Measurements from ENCODE around the gene IL15. TPM values are rescaled to one million over a fixed set of nuclear protein-coding genes. Genes with fewer than 3 reads are reported as not detected.
A peak's percentile ranks its signal among the peaks of the same experiment; 100 is the strongest.
"Not testable (repeated sequence)": the region's sequence is repeated elsewhere in the genome, so short reads cannot be mapped to it uniquely, and the experiment has no call there.

IL15 gene, protein sequence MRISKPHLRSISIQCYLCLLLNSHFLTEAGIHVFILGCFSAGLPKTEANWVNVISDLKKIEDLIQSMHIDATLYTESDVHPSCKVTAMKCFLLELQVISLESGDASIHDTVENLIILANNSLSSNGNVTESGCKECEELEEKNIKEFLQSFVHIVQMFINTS
- total RNA-seq (ENCODE audit: insufficient read depth, low replicate concordance), result 7.2 TPM

DNA sequence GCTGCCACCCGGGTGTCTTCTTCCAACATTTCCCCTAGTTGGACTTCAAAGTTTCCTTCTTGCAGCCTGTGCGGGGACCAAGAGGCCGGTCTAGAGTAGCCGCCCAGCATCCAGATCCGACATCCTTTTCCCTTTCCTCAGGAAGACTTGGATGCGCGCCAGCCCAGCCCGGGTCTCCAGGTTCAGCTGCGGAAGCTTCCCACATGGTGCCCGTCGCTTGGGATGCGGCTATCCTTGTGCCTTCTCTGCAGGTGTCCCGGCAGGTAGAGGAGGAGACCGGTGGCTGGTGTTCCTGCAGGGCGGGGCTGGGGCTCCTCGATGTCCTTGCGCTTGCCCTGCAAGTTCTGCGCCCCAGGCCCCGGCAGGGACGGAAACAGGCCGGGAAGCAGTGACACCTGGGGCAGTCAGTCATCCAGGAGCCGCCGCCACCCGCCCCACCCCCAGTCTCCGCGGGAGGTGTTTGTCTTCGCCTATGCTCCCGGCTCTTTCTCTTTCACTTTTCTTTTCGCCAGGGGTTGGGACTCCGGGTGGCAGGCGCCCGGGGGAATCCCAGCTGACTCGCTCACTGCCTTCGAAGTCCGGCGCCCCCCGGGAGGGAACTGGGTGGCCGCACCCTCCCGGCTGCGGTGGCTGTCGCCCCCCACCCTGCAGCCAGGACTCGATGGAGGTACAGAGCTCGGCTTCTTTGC, at the start of gene IL15:
IL15 (plus strand) TSS at position 502 of the 689 bp plus-strand sequence. CDS start 82,882 bp downstream, outside the sequence.
- DNase-seq (ENCODE audit: low spot score), result peak; percentile 25

DNA sequence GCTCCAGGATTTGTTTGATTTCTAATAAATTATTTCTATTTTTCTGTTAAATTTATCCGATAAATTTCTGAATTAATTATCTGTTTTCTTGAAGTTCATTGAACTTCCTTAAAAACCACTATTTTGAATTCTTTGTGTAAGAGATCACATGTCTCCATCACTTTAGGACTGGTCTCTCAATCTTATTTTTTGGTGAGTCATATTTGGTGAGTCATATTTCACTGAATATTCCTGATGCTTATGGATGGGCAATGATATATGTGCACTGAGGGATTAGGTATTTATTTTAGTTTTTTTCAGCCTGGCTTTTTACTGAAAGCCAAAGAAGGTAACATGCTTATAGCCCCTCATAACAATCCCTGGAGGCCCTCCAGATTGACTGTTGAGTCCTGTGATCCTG, 48.5 kb upstream of the IL15 start:
- DNase-seq (ENCODE audit: low spot score), result no peak

DNA sequence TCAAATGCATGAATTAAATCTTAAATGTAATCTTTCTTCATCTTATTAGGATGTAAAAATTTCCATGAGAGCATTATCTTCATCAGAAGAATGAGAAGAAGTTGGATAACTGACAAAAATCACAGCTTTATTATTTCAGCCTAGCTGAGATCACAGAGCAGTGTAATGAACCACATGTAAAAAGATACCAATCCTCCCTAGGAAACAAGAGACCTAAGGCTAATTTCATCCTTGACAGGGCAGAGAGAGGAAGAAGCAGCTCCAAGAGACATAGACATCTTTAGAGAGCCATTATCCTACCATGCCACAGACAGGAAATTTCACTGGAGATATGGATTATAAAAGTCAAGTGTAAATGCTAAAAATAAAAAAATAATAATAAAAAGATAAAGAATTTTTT, 40.9 kb upstream of the IL15 start:
- no peak for DNase-seq (ENCODE audit: low spot score)

DNA sequence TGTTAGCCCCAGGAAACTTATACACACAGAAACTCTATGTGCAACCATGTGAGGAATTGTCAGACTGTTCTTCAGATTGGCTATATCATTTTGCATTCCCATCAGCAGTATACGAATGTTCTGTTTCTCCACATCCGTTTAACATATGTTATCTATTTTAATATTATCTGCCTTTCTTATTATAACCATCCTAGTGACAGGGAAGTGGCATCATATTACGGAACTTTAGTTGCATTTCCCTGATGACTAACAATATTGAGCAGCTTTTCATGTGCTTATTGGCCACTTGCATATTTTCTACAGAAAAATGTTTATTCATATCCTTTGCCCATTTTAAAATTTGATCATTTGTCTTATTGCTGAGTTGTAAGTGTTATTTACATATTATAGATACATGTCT, 36.5 kb upstream of the IL15 start:
- no peak for DNase-seq (ENCODE audit: low spot score)

DNA sequence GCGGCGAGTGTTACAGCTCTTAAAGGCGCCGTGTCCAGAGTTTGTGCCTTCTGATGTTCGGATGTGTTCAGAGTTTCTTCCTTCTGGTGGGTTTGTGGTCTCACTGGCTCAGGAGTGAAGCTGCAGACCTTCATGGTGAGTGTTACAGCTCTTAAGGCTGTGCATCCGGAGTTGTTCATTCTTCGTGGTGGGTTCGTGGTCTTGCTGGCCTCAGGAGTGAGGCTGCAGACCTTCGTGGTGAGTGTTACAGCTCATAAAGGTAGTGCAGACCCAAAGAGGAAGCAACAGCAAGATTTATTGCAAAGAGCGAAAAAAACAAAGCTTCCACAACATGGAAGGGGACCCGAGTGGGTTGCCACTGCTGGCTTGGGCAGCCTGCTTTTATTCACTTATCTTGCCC, 31.7 kb upstream of the IL15 start:
- DNase-seq (ENCODE audit: low spot score), result not testable (repeated sequence)

DNA sequence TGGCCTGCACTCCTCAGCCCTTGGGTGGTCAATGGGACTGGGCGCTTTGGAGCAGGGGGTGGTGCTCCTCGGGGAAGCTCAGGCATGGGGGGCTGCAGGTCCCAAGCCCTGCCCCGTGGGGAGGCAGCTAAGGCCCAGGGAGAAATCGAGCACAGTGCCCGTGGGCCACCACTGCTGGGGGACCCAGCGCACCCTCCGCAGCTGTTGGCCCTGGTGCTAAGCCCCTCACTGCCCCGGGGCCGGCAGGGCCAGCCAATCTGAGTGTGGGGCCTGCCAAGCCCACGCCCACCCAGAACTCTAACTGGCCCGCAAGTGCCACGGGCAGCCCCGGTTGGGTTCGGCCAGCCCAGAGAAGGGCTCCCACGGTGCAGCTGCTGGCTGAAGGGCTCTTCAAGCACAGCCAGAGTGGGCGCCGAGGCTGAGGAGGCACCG, 30.9 kb upstream of the IL15 start:
- DNase-seq (ENCODE audit: low spot score), result no peak

DNA sequence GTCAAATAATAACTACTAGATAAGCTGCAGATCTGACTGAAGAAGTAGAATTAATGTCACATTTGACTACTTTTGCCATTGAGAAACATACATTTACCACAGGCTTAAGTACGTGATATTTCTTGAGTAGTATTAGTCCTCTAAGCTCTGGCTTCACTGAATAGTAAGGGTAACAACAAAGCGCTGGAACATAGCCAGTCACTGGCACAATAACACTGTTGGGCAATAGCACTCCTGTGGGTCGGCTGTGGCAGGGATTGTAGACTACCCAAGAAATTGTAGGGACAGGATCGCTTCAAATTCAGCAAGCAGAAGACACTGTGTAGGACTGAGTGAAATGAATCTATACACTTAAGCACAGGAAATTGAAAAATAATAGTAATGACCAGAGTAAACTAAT, 27.1 kb upstream of the IL15 start:
- no peak for DNase-seq (ENCODE audit: low spot score)

DNA sequence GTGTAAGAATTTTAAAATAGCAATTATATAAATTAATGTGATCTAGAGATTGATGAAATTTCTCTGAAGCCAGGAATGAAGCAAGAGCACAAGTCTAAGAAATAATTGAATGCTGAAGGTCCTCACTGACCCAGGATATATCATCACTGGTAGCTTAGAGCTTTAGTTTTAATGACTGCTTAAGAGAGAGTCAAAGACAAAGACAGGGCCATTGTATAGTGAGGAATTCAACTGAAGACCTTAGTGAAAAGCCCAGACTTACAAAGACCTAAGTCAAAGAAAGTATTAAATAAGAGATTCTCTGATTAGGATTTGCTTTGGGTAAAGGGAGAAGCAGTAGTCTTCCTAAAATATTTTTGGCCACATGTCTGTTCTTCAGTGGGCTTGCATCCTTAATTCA, 26.0 kb upstream of the IL15 start:
- no peak for DNase-seq (ENCODE audit: low spot score)

DNA sequence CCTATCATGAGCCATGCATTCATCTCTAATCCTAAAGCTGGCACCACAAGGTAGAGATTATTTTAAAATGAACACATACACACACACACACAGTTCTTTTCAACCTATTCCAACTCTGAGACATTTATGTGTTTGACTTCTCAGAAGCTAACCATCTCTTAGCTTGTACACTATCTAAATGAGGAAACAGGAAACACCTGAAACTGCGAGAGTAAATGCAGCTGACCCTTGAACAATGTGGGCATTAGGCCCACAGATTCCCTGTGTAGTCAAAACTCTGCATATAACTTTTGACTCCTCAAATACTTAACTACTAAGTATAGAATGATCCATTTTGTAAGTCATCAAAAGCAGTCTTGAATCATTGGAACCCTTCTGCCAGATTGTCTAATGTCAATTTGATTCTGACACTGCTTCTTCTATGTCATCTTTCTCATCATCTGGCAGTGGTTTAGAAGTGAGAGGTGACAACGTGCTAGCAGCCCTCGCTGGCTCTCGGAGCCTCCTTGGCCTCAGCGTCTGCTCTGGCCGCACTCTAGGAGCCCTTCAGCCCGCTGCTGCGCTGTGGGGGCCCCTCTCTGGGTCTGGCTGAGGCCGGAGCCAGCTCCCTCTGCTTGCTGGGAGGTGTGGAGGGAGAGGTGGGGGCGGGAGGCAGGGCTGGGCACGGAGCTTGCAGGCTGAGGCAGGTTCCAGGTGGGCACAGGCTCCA, 21.4 kb upstream of the IL15 start:
- no peak for DNase-seq (ENCODE audit: low spot score)

DNA sequence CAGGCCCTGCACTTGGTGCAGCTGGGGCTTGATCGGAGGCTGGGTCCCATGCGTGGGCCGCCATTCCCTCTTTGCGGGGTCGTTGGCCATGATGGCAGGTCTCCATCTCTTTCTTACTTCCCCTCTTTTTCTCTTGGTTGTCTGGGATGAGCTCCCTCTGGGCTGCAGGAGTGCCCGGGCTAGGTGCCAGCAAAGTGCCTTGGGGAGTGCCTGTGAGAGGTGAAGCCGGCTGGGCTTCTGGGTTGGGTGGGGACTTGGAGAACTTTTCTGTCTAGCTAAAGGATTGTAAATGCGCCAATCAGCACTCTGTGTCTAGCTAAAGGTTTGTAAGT, 20.8 kb upstream of the IL15 start:
- DNase-seq (ENCODE audit: low spot score), result not testable (repeated sequence)

DNA sequence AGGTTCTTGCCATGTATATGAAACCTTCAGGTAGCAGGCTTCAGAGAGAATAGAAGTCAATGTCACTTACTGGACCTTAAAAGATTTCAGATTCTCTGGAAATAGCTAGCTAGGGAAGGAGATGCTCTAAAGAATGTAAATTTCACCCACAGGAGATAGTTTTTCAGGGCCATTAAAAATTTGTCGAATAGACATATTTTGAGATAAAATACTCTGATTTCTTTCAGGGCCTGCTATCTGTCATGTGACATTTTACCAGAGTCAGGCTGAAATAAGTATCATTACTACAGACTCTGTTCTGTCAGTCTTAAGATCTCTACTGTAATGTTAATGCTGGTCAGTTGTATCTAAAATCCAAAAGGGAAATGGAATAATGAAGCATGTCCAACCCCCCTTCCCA, 15.7 kb upstream of the IL15 start:
- DNase-seq (ENCODE audit: low spot score), result no peak

DNA sequence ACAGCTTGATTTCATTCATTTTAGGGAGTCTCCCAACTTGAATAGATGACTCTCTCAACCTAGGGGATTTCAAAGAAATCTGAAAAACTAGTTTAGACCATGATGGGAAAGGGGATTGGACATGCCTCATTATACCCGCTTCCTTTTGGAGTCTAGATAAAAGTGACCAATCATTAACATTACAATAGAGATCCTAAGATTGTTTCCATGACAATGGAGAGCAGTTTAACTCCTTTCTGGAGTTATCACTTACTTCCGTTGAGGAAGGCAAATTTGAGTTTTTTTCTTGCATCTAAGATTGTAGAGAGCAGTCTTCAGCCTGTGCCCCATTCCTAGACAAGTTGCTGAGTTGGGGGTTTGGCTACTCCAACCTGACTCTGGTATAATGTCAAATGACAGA, 11.4 kb upstream of the IL15 start:
- DNase-seq (ENCODE audit: low spot score), result no peak

DNA sequence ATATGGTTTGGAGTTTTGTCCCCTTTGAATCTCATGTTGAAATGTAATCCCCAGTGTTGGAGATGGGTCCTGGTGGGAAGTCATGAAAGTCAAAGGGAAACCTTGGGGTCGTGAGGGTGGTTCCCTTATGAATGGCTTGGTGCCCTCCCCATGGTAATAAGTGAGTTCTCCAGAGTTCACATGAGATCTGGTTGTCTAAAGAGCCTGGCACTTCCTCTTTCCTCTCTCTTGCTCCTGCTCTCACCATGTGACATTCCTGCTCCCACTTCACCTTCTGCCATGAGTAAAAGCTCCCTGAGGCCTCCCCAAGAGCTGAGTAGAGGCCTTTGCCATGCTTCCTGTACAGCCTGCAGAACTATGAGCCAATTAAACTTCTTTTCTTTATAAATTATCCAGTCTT, 5.5 kb upstream of the IL15 start:
- DNase-seq (ENCODE audit: low spot score), result no peak

DNA sequence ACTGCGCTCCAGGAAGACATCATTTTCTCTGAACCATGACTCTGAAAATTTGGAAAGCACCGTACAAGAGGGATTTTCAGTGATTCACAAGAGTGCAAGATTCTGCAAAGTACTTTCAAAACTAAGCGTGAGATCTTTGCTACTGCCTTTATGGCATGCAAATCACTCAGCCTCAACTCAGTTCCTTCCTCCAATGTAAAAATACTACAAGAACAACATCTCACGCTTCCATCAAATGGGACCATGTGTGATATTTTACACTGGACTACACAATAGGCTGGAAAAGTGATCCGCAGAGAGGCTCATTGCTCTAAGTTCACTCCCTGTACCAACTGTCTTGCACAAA, 674 bp upstream of the IL15 start:
- DNase-seq (ENCODE audit: low spot score), result no peak

DNA sequence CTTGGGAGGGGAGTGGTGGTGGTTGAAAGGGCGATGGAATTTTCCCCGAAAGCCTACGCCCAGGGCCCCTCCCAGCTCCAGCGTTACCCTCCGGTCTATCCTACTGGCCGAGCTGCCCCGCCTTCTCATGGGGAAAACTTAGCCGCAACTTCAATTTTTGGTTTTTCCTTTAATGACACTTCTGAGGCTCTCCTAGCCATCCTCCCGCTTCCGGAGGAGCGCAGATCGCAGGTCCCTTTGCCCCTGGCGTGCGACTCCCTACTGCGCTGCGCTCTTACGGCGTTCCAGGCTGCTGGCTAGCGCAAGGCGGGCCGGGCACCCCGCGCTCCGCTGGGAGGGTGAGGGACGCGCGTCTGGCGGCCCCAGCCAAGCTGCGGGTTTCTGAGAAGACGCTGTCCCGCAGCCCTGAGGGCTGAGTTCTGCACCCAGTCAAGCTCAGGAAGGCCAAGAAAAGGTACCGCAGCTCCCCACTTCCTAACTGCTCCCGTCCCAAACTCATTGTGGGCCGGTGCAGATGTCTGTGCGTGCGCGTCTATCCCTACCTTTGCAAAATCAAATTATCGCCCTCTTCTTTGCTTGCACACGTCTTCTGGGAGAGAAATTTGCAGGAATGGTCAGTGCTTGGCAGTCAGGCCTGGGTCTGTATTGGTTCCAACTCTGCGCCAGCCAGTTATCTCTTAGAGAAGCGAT, 533 bp downstream of the IL15 start:
- peak; percentile 39 for DNase-seq (ENCODE audit: low spot score)

DNA sequence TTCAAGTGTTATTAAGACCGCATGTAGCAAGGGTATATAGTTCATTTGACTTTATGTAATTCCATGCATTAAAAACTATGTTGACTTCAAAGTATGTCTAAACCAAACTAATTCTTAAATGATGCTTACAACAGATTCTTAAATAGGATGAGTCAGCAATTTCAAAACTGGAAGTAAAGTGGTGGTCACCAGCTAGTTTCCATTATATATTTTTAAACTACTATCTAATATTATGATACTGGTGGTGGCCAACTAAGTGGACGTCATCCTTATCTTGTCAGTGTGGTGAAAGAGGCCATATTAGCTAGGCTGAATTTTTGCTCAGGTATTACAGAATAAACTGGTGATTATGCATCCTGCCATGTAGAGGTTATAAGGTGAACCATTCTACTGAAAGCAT, 1.2 kb downstream of the IL15 start:
- DNase-seq (ENCODE audit: low spot score), result no peak

DNA sequence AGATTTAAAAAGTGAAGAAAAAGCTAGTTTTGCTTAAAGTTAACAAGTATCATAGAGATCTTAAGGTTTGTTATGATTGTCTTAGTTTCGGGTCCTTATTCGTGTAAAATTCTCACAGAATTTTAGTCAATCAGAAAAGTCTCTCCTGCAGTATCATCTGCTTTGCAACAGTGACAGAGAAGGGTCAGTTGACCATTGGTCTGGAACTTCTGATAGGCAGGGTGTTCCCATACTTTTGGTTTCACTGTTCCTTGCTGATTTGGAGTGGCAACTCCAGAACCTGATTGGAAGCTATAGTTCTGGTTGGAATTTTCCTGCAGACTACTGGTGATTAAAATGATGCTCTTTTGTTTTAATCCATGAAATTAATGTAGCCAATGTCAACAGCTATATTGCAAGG, 1.8 kb downstream of the IL15 start:
- no peak for DNase-seq (ENCODE audit: low spot score)

DNA sequence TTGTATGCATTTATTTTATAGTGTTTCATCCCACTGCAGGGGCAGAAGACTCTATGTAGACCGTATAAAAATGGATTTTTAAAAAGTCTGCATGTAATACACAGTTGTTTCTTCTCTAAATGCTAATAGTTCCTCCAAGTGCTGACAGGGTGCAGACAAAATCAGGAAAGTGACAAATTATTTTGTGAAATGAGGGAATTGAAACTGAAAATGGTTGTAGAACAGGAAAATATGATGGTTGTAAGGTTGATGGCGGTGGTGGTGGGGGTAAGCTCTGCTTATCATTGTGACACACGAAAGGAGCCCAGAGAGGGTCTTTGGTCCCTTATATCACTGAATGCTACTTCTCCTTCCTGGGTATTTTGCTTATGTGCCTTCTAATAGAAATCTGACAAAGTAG, 4.3 kb downstream of the IL15 start:
- no peak for DNase-seq (ENCODE audit: low spot score)

DNA sequence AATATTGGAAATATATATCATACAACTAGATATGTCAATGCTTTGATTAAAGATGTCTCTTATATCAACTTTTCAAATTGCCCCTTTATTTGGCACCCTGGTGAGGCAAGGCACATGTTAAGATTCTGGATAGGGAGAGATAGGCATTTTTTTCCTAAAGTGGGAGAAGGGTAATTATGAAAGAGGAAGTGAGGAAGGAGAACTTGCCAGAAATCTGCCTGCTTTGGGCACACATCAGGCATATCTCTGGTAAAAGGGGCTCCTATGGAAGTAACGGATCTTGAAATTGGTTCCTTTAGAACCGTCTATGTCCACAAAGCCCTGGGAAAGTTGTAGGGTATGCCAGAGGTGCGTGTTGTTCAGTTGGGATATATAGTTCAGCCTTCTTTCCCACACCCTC, 5.7 kb downstream of the IL15 start:
- no peak for DNase-seq (ENCODE audit: low spot score)

DNA sequence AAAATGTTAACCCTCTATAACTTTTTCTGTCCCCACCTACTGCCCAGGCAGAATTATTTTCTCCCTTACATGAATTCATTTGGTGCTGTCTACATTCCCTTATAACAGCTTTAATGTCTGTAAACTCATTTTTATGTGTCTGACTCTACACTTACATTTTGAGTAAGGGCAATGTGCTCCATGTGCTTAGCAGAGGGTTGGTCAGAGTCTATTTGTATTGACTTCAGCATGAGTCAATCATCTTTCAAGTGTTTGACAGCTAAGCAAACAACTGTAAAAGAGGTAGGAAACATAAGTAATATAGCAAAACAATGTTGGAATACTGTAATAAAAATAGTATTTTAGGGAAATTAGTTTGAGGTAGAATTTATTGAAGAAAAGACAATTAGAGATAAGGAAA, 6.3 kb downstream of the IL15 start:
- no peak for DNase-seq (ENCODE audit: low spot score)

DNA sequence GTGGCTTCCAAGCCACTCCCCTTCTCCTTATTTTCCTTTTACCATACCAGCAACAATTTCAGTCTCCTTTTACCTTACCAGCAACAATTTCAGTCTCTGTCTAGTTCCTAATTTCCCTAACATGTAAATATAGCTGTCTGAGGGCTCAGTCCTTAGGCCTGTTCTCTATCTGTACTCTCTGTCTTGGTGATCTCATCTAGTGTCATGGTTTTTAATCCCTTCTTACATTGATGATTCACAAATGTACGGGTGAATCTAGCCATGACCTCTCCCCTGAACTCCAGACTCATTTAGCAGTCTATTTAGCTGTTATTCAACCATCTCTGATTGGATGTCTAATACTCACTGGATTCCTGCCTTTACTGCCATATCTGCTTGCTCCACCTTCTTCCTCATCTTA, 7.2 kb downstream of the IL15 start:
- no peak for DNase-seq (ENCODE audit: low spot score)

DNA sequence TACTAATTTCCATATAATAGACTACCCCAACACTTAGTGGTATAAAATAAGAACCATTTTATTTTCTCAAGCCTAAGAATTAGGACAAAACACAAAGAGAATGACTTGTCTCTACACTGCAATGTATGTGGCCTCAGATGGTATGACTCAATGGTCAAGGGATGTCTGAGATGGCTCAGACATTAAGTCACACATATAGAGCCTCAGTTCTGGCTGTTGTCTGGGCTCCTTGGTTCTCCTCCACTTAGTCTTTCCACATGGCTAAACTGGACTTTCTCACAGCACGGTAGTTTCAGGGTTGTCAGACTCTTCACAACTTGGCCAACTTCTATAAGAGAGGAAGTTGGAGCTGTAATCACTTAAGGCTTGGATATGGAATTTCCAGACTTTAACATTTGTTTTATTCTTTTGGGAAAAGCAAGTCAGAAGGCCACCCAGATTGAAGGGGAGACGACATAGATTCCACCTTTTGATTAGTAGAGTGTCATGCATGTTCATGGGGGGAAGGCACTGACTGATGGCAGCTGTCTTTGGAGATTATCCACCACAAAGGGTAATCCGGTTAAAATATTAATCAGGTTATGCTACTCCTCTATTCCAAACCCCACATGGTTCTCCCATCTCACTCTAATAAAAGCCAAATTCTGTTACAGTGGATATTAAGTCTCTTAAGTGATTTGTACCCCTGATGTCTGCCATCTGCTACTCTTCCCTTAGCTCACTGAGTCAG, 9.4 kb downstream of the IL15 start:
- no peak for DNase-seq (ENCODE audit: low spot score)
